Measurements from ENCODE around the gene EFCAB6. TPM values are rescaled to one million over a fixed set of nuclear protein-coding genes. Genes with fewer than 3 reads are reported as not detected.

The EFCAB6 gene
- total RNA-seq, 2 donors from 2014 or later: 3.3 to 10.5 TPM

DNA sequence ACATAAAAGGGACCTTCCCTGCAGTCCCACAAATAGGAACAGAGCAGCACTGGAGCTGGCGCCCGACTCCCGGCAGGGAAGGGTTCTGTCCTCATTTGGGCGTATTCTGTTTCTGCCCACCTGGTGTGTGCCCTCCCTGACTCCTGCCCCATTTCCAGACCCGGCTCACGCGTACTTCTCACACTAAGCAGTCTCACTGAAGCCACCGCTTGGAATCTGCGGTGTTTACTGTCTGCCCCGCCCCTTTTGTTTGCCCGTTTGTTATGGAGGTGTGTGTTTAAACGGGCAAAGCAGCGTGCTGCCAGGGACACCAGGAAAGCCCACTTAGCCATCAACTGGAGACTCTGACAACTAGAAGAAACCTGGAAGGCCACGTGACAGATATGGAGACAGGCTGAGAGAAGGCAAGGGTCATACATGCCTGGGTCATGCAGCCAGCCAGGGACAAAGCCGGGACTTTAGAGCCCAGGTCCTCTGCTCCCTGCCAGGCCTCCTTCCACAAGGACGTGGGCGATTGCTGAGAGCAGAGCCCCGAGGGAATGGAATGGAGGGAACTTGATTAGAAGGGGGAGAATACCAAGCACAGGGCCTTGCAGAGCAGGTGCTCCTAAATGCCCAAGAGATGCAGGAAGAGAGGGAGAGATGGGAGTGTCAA is 8.7 kb upstream of the EFCAB6 start:
- DNase-seq (ENCODE audit: low spot score): no peak
- TF ChIP-seq POLR2AphosphoS5 (IDR thresholded peaks at IDR 0.05) (no peak), POLR2A (IDR thresholded peaks at IDR 0.05) (no peak)
- TF ChIP-seq, protein P1, sequence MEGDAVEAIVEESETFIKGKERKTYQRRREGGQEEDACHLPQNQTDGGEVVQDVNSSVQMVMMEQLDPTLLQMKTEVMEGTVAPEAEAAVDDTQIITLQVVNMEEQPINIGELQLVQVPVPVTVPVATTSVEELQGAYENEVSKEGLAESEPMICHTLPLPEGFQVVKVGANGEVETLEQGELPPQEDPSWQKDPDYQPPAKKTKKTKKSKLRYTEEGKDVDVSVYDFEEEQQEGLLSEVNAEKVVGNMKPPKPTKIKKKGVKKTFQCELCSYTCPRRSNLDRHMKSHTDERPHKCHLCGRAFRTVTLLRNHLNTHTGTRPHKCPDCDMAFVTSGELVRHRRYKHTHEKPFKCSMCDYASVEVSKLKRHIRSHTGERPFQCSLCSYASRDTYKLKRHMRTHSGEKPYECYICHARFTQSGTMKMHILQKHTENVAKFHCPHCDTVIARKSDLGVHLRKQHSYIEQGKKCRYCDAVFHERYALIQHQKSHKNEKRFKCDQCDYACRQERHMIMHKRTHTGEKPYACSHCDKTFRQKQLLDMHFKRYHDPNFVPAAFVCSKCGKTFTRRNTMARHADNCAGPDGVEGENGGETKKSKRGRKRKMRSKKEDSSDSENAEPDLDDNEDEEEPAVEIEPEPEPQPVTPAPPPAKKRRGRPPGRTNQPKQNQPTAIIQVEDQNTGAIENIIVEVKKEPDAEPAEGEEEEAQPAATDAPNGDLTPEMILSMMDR (IDR thresholded peaks at IDR 0.05): no peak
- Histone ChIP-seq H3K36me3 (no peaks in the 10 kb centered on the region), H3K9me3 (no peaks in the 10 kb centered on the region), H3K4me1 (replicated peaks) (no peaks in the 10 kb centered on the region), H3K27me3 (replicated peaks; ENCODE audit: insufficient read depth) (no peaks in the 10 kb centered on the region), H3K27ac (no peak overlapping the region), H3K4me3 (no peak overlapping the region)
- WGBS: 42% methylated on average over 18 of the region's 18 CpGs
- intact Hi-C loops (cut with DNase I): no loop called here

DNA sequence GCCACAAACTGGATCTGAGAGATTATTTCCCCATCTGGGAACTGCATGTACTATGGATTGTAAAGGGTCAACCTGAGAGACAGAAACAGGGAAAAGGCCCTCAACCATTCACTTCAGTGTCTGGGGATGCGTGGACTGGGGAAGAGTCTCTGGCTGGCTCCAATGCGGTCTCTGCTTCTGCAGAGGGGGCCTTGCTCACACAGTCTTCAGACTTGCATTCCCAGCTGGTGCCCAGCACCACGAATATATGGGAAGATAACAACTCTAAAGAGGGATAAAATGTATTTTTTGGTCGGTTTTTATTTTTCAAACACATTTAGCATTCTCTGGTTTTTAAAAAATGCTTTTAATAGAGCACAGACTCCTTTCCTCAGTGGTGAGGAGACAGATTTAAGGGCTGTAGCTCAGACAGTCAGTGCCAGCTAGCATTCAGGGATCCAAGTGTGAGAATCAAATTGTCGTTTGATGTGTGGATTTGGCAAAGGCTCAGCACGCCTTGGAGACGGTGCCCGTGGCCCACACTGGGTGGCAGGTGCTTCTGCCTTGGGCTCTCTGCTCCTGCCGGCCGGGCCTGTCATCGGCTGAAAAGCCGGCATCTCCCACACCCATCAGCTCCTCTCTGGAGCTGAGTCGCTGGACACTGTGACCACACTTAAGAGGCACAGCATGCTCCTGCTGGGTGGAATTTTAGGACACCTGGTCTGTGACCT is 8.0 kb upstream of the EFCAB6 start:
- intact Hi-C loops (cut with DNase I): no loop called here
- Histone ChIP-seq H3K27ac (no peak overlapping the region), H3K4me3 (no peak overlapping the region), H3K27me3 (replicated peaks; ENCODE audit: insufficient read depth) (no peaks in the 10 kb centered on the region), H3K4me1 (replicated peaks) (no peaks in the 10 kb centered on the region), H3K36me3 (no peaks in the 10 kb centered on the region), H3K9me3 (no peaks in the 10 kb centered on the region)
- 59% methylated on average over 13 of the region's 13 CpGs for WGBS
- TF ChIP-seq, protein P1 (IDR thresholded peaks at IDR 0.05): no peak
- TF ChIP-seq POLR2AphosphoS5 (IDR thresholded peaks at IDR 0.05) (no peak), POLR2A (IDR thresholded peaks at IDR 0.05) (no peak)
- DNase-seq (ENCODE audit: low spot score): no peak

DNA sequence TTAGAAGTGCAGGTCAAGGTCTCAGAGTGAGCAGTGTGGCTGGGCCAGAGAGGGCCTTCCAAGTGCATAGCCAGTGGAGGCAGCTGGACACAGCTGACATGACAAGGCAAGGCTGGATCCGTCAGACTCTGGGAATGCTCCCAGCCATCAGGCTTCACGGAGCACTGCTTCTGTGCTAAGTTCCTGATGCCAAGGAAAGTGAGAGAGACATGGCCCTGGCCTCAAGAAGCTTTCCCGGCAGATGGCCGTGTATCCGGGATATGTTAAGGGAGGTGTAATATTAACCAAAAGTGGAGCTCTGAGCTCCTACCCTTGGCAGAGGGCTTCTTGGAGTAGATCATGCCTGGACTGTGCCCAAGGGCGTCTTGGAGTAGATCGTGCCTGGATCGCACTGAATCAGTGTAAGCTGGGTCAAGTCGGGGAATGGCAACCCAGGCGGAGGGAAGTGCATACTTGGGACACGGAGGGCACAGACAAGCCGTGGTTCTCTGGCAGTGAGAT is 7.4 kb upstream of the EFCAB6 start:
- TF ChIP-seq, protein P1 (IDR thresholded peaks at IDR 0.05): no peak
- TF ChIP-seq POLR2A (IDR thresholded peaks at IDR 0.05) (no peak), POLR2AphosphoS5 (IDR thresholded peaks at IDR 0.05) (no peak)
- Histone ChIP-seq H3K27me3 (replicated peaks; ENCODE audit: insufficient read depth) (no peaks in the 10 kb centered on the region), H3K27ac (no peak overlapping the region), H3K4me1 (replicated peaks) (no peaks in the 10 kb centered on the region), H3K9me3 (no peaks in the 10 kb centered on the region), H3K36me3 (no peaks in the 10 kb centered on the region), H3K4me3 (no peak overlapping the region)
- WGBS: 78% methylated on average over 12 of the region's 12 CpGs
- intact Hi-C loops (cut with DNase I): no loop called here
- no peak for DNase-seq (ENCODE audit: low spot score)

DNA sequence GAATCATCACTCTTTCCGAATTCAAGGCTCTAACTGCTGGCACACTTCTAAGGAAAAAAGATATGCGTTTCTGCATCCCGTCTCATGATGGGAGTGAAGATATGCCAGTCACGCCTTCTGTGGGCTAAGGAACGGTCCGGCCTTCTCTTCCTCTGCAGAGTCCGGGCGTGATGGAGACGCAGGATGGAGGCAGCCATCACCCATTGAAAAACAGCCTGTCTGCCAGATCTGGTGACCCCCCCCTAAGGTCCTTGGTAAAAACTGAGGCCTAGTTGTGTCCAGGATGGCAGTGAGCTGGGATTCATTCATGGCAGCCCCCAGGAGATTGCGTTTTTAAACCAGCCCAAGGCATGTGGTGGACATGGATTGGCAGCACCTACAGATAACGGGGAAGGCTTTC is 6.9 kb upstream of the EFCAB6 start:
- no peak overlapping the region for H3K4me3 ChIP-seq
- H3K27ac ChIP-seq: no peak overlapping the region
- TF ChIP-seq, protein P1 (IDR thresholded peaks at IDR 0.05): no peak
- TF ChIP-seq POLR2A (IDR thresholded peaks at IDR 0.05): no peak
- no peak for TF ChIP-seq POLR2AphosphoS5 (IDR thresholded peaks at IDR 0.05)
- no peaks in the 10 kb centered on the region for H3K36me3 ChIP-seq
- 89% methylated on average over 11 of the region's 11 CpGs for WGBS
- DNase-seq (ENCODE audit: low spot score): no peak
- H3K4me1 ChIP-seq (replicated peaks): no peaks in the 10 kb centered on the region
- H3K9me3 ChIP-seq: no peaks in the 10 kb centered on the region
- no peaks in the 10 kb centered on the region for H3K27me3 ChIP-seq (replicated peaks; ENCODE audit: insufficient read depth)
- intact Hi-C loops (cut with DNase I): no loop called here
